ENCODE results near the gene CHRNG.

Gene CHRNG, protein sequence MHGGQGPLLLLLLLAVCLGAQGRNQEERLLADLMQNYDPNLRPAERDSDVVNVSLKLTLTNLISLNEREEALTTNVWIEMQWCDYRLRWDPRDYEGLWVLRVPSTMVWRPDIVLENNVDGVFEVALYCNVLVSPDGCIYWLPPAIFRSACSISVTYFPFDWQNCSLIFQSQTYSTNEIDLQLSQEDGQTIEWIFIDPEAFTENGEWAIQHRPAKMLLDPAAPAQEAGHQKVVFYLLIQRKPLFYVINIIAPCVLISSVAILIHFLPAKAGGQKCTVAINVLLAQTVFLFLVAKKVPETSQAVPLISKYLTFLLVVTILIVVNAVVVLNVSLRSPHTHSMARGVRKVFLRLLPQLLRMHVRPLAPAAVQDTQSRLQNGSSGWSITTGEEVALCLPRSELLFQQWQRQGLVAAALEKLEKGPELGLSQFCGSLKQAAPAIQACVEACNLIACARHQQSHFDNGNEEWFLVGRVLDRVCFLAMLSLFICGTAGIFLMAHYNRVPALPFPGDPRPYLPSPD

DNA sequence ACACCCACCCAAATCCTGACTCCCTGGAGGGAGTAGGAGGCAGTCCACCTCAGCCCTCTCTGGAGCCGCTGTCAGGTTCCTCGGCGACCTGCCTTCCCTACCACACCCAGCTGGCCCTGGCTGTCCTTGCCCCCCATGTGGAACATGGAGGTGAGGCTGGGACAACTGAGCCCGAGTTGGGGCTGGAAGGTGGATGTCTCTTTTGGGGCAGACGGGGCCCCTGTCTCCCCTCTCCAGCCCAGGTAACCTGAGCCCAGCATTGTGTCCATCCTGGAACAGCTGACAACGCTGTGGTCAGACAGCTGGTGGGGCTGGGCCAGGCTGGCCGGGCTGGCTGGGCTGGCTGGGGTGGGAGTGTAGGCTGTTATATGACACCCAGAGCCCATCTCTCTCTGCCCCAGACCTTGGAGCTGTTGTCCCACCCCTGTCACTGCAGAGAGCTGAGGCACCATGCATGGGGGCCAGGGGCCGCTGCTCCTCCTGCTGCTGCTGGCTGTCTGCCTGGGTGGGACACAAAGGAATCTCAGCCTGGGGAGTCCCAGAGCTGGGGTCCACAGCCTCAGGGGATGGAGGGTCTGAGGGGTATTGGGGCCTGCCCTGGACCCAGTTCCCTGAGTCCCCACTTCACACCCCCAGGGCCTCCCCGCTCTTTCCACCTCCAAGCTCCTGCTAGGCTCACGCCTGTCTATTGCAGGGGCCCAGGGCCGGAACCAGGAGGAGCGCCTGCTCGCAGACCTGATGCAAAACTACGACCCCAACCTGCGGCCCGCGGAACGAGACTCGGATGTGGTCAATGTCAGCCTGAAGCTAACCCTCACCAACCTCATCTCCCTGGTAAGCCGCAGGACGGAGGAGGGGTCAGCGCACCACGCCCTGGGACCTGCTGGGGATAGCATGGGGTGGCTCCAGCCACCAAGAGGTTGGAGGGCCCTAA lies at the start of gene CHRNG:
TSS of gene CHRNG (plus strand) at position 395 of the 934 bp plus-strand sequence. CDS start at position 451, 56 bp downstream.
- no peak for DNase-seq (ENCODE audit: low read depth, low spot score)

DNA sequence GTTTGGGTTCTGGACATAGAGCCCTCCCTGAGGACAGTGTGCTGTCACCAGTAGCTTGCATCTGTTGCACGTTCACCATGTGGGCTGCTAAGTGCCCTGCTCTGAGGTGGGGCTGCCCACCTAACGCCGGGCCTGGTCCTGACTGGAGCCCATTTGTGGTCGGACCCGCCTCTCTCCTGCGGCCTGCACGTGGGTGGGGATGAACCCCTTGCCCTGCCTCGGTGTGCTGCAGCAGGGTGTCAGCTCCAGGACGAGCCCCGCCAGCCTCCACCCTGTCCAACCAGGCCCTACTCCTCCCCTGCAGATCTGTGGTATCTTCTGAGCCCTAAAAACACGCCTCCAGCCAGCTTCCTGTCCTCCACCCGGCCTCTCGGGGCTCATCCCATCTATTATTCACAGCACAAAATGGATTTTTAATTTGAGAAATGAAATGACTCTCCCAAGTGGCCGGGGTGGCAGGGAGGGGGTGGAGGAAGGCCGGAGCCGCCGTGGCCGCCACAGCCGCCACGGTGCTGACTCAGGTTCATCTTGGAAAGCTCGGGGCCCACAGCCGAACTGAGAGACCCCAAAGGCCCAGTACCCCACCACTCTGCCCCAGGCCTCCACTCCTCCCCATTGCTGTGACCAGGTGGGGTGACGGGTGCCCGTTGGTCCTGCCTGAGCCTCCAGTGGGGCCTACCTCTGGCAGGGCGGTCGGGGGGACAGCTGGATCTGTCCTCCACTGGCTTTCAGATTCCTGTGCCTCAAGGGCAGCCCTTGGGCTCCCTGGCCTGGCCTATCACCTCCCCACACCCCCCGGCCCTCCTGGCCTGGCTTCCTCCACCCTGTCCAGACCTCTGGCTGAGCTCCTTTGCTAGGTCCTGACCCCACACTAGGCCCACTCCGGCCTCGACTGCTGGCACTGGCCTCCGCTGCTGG lies 49.0 kb upstream of the CHRNG start:
- no peak for DNase-seq (ENCODE audit: low read depth, low spot score)

DNA sequence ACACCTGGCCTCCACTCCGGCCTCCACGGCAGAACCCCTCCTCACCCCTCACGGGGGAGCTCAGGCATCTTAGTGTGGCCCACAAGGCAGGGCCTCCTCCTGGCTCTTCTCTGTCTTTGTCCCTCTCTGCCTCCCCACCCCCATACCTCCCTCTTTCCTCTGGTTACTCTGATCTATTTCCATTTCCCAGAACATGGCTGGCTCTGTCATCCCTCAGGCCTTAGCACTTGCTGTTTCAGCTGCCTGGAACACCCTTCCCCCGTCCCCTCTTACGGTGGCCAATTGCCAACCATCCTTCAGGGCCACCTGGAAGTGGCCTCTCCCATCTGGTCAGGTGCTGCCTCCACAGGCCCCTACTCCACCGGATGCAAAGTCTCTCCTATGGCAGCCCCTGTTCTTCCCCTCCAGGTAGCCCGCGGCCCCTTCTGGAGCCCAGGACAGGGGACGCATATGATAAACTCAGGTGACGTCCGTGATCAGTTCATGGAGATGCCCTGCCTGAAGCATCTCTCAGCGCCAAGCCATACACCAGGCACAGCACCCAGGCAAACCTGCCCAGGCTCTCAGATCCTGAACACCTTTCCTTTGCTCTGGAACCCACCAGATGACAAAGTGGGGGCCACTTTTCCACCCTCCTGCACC lies 48.2 kb upstream of the CHRNG start:
- no peak for DNase-seq (ENCODE audit: low read depth, low spot score)

DNA sequence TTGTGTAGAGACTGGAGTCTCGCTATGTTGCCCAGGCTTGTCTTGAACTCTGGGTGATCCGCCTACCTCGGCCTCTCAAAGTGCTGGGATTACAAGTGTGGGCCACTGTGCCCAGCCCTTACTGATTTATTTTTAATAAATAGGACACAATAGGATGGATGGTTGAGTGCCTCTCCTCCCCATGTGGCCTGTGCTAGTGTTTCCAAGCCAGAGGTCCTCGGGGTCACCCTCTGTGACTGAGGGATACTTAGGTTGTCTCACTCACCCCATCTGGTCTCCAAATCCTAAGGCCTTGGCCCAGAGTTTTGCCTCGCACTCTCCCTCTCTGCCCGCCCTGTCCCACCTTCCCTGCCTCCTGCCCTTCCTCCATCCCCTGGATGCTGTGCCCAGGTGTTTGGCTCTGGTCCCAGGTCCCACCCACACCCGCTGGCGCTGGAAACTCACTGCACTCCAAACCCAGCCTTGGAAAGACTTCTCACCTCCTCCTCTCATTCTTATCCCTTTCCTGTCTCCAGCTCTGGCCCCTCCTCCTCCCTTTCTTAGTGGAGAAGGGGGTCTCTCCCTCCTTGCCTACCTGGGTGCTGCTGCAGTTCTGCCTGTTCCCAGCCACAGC lies 47.1 kb upstream of the CHRNG start:
- no peak for DNase-seq (ENCODE audit: low read depth, low spot score)

DNA sequence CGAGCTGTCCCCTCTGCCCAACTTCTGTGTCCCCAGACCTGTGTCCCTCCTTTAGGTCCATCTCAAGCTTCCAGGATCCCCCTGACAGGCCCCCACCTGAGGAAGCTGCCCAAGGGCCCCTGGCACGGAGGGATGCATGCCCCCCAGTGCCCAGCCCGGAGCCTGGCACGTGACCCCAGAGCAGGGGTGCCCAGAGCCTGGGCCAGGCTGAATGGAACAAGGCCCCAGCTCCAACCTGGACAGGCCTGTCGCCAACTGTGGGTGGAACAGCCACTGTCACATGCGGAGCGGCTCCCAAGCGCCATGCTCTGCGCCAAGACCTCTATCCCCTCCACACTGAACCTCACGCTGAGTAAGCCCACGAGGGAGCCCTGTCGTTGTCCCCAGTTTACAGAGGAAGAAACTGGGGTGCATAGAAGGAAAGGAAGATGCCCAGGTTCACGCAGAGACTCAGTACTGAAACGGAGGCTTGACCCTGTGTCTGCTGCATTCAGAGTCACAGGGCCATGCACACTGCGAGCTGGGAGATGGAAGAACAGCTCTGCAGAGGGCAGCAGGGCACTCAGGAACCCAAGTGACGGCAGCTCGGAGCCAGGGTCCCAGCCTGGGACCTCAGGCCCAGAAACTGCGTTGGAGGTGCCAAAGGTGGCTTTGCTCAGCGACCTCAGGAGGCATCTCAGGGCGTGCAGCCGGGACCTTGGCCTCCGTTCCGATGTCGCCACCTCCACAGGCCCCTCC lies 46.4 kb upstream of the CHRNG start:
- DNase-seq (ENCODE audit: low read depth, low spot score): no peak

DNA sequence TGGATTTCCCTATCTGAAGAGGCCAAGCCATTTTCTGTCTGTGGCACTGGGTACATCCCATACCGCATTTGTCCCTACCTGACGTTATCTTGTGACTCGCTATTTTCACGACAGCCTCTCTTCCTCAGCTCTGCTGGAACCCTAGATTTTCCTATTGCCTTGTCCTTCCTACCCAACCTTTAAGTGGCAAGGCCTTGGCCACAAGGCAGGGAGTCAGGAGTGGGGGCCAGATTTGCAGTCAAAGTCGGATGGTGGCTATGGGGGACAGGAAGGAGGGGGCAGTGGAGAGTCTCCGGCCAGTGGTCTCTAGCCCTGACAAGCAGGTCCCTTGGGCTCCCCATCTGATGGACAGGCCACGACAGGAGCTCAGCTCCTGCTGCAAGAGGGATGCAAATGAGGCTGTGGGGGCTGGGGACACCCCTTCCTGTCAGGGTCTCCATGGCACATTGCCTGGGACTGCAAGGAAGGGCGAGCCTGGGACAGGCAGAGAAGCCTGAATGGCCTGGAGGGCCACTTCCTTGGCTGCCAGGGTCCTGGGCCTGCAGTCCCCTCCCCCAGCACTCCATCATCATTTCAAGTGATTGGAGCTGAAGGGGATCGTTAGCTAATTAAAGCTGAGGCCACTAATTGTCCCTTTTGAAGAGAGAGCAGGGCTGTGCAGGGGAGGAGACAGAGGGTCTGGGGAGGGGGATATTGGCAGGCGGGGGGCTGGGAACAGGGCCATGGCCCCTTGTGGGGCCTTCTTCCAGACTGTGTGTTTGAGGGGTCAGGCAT lies 45.6 kb upstream of the CHRNG start:
- DNase-seq (ENCODE audit: low read depth, low spot score): no peak

DNA sequence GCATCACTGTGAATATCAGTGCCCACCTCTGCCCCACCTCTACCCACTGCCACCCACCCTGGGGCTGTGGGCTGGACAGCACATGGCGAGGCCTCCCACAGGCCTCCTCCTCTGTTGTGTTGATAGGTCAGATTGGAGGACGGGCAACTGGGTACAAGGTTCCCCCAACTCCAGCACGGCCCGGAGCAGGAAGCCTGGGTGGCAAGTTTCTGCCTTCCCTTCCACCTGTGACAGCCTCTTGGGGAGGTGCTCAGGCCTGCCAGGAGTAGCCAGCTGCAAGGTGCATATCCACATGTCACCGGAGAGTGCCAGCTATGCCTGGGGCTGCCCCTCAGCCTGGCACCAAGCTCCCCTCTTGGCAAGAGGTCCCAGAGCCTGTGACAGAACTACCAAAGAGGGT lies 45.0 kb upstream of the CHRNG start:
- no peak for DNase-seq (ENCODE audit: low read depth, low spot score)

DNA sequence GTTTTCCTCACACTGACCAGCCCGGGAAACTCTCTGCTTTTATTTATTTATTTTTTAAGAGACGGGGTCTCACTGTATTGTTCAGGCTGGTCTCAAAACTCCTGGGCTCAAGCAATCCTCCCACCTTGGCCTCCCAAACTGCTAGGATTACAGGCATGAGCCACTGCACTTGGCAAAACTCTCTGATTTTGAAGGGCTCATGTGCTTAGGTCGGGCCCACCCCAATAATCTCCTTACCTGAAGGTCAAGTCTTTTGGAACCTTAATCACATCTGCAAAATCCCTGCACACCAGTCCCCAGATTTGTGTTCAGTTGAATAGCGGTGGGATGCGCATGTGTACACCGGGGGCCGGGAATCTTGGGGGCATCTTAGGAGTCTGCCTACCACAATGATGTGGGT lies 44.2 kb upstream of the CHRNG start:
- no peak for DNase-seq (ENCODE audit: low read depth, low spot score)

DNA sequence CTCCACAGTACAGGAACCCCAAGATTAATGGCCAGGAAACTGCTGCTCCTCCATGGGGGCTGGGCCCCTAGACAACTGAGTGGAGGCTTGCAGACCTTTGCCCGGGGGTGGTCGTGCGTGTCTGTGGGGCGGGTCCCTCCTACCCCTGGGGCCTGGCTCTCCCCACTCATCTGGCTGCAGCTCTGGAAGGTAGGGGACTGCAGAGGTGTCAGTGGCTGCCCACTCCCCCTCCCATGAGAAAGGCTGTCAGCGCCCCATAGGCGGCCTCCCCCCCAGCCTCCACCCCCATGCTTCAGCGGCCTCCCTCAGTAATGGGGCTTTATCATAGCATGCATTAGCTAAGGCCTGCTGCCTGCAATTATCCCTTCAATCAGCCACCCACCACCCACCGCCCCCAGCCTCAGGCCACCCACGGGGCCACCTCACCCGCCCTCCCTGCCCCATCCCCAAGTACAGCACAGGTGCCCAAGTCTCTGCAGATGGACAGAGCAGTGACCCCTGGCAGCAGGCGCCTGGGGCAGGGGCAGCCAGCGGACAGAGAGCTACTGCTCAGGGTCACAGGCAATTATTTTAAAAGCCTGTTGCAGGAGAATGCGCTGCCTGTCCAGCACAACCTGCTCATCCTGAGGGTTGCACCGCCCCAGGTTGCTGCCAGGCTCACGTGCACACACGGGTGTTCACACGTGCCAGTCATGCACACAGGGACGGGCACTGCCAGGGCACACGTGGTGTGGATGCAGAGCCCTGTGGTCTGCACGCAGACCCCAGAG lies 42.8 kb upstream of the CHRNG start:
- no peak for DNase-seq (ENCODE audit: low read depth, low spot score)

DNA sequence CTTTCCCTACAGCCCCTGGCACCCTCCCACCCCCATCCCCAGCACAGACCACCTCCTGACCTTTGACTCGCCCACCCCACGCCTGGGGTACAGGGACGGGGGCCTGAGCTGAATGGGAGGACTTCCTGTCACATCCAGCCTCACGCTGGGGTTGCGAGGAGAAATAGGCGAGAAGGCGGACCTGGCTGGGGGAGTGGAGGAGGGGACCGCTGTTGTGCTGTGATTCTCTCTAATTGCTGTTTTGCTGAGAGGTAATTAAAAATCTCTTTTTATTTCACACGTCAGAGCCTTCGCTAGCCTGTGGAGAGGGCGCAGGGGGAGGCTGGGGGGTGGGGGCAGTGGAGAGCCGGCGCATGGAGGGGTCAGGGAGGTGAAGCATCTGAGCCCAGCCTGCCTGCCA lies 42.1 kb upstream of the CHRNG start:
- no peak for DNase-seq (ENCODE audit: low read depth, low spot score)

DNA sequence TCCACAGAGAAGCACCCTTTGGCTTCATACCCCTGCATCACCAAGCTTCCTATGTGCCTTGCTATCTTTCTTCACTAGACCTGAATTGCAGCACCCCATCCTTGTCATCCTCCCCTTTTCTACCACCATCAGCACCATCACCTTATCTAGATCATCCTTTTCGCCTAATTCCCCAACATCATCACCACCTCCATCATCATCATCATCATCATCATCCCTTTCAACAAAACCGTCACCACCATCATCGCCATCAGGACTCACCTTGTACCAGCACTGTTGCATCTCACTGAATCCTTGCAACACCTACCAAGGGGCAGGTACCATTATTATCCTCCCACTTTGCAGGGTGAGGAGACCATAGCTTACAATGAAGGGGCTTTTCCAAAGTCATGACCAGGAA lies 41.0 kb upstream of the CHRNG start:
- no peak for DNase-seq (ENCODE audit: low read depth, low spot score)

DNA sequence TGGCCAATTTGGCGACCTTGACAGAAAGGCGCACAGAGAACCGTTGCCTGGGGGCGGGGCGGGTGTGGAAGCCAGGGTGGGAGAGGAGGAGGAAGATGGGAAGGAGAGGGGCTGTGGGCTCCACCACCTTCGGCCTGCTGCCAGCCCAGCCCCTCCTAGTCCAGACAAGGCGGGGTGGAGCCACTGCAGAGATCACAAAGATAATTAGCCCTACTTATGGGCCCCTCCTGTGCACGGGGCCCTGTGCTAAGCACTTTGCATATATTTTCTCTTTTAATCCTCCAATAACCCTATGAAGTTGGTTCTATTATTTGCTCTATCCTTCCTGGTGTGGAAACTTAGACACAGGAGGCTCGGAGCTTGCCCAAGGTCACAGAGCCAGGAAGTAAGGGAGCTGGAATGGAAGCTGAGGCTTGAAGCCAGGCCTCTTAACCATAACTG lies 38.1 kb upstream of the CHRNG start:
- DNase-seq (ENCODE audit: low read depth, low spot score): no peak

DNA sequence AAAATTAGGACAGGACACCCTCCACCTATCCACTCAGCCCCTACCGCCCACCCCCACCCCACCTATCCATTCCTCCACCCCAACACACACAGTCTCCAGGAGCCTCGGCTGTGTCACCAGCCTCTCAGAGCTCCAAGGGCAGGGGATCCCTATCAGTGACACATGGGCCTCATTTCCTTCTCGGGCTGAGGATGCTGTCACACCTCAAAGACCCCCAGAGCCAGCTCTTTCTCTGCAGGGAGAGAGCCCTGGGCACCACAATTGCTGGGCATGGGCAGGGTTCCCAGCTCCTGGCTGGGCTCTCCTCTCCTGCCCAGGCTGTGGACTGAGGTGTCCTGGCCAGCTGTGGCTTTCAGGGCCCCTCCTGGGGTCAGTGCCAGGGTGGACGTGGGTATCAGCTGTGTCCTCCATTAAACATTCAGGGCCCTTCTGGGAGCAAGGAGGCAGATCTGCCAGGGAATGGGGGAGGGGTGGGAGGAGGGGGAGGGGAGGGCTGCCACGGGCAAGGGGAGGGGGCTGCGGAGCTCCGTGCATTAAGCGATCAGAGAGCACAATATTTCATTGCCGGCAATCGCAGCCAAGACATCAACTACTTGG lies 37.6 kb upstream of the CHRNG start:
- DNase-seq (ENCODE audit: low read depth, low spot score): no peak

DNA sequence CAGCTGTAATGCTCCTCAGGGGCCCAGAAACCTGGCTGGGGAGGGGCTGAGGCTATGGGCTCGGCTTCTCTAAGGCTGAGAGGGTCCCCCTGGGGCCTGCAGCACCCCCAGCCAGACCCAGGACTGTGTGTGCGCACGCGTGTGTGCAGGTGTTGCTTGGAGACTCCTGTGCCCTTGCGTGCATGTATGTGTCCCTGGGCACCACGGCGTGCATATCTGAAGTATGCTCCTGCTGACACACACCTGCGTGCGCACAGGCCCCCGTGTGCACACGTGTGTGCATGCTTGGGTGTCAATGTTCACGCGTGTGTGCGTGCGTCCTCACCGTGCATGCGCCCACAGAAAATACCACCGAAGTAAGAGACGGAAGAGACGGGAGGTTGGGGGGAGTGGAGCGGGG lies 37.0 kb upstream of the CHRNG start:
- DNase-seq (ENCODE audit: low read depth, low spot score): no peak

DNA sequence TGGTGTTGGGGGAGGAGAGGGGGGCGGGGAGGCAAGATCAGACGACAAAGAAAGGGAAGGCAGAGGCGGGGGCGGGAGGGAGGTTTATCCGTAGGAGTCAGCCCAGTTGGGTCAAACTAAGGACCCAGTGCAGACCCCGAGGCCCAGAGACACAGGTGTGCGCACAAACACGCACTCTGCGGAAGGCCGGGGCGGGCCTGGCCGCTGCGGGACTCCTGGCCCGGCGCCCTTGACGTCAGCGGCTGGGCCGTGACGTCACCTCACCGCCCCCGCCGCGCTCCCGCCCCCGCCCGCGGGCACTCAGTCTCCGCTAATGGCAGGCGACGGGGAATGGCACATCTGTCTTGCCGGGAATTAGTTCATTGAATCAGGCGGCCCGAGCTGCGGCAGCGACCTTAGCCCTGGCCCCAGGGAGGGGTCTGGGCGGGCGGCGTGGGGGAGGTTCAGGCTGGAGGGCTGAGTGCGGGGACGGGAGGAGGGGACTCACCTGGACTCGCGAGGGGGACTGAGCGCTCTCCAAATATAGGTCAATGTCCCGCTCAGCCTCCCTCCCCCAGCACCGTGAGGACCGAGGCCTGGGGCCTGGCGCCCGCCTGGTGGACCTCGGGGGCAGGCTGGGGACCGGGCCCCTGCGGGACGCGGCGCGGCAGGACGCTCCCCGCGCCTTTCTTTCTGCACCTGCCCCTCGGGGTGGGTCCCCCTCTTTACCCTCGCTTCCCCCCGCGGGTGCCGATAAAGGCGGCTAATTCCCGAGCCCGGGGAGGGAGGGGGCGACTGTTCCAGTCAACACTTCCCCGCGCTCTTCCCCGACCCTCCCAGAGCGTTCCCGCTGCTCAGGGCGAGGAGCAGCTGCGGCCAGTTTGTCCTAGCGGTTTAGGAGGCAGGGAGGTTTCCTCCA lies 36.3 kb upstream of the CHRNG start:
- peak; percentile 58 for DNase-seq (ENCODE audit: low read depth, low spot score)

DNA sequence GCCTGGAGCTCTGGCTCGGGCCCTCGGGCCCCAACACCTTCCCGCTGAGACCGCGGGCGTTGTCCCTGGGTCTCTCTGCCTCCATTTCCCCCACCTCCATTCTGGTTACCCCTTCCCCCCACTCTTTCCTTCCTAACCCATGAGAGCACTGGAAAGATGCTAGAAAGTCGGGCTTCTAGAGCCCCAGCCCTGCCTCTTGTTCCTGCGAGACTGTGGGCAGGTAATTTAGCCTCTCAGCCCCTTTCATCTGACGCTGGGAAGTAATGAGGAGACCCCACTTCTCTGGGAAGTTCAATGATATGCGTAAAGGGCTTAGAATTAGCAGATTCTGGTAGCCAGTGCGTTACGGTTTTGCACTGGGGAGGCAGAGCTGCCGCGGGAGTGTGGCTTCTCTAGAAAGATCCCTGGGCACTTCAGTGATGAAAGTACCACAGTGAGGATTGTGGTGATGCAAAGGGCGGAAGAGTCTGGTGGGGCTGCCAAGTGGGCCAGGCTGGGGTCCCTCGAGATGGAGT lies 35.6 kb upstream of the CHRNG start:
- DNase-seq (ENCODE audit: low read depth, low spot score): no peak
